SH-SY5Y (cell line): ENCODE data around the gene COBLL1.

Experiments
- GATA2 ChIP-seq: IDR thresholded peaks from 2 replicates; pipeline ENCODE4 v1.6.1; 2011; ENCODE audit warnings: mild to moderate bottlenecking, low read depth, low read length
- GATA3 ChIP-seq: IDR thresholded peaks from 2 replicates; pipeline ENCODE4 v1.6.1; 2011; ENCODE audit warnings: low read depth, mild to moderate bottlenecking, low read length, moderate library complexity

- TF ChIP-seq GATA2: no peak
- no peak for TF ChIP-seq GATA3
Observed at GRCh38 chr2:164692114-164692513, 149.5 kb downstream of the COBLL1 start.
